ENCODE data around the gene SRSF12. TPM values are rescaled to one million over a fixed set of nuclear protein-coding genes. Genes with fewer than 3 reads are reported as not detected.

The SRSF12 gene
- total RNA-seq, 1 donor from 2014 or later = 12.1 TPM

DNA sequence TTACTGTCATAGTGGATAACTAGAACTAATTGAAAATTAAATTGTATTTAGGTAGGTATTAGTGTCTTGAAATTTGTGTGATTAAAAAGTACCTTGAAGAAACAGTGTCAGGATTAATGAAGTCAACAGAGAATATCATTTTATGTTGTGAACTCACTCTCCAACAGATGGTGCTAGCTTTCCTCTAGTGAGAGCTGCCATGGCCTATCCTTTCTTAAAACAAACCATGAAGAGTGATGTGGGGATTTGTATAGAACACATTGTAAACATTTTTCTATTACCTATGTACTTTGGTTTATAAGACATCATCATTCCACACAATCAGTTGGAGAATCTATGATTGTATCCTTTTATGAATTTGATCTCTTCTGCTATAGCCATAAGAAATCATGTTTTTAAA, 4.8 kb upstream of the SRSF12 start:
- Mint-ChIP-seq H3K36me3 (ENCODE audit: unreplicated experiment) (no peaks in the 10 kb centered on the region), H3K4me3 (ENCODE audit: unreplicated experiment) (no peak overlapping the region), H3K27me3 (ENCODE audit: unreplicated experiment) (peaks cover 8% of the 10 kb centered on the region), H3K9me3 (ENCODE audit: unreplicated experiment) (no peaks in the 10 kb centered on the region), H3K27ac (ENCODE audit: unreplicated experiment) (no peak overlapping the region), H3K4me1 (ENCODE audit: low read depth, unreplicated experiment) (no peaks in the 10 kb centered on the region)
- TF ChIP-seq, protein P1, sequence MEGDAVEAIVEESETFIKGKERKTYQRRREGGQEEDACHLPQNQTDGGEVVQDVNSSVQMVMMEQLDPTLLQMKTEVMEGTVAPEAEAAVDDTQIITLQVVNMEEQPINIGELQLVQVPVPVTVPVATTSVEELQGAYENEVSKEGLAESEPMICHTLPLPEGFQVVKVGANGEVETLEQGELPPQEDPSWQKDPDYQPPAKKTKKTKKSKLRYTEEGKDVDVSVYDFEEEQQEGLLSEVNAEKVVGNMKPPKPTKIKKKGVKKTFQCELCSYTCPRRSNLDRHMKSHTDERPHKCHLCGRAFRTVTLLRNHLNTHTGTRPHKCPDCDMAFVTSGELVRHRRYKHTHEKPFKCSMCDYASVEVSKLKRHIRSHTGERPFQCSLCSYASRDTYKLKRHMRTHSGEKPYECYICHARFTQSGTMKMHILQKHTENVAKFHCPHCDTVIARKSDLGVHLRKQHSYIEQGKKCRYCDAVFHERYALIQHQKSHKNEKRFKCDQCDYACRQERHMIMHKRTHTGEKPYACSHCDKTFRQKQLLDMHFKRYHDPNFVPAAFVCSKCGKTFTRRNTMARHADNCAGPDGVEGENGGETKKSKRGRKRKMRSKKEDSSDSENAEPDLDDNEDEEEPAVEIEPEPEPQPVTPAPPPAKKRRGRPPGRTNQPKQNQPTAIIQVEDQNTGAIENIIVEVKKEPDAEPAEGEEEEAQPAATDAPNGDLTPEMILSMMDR (IDR thresholded peaks at IDR 0.05; ENCODE audit: partially characterized antibody, unreplicated experiment) = no peak
- DNase-seq = no peak

DNA sequence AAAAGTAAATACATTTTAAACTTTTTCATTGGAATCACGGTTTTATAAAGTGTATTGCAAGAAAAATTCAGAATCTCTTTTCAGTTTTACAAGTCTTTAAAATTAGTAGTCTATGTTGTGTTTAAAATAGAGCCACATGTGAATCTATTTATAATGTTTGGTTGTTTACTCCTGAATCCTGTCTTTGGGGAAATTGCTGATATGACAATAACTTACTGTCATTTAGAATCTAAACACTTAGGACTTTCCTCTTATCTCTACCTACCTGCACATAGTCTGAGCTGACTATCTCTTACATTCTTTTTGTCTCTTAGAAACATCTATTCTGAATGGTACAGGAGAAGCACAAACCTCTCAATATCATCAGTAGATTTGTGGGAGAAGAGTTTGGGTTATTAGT, 4.1 kb upstream of the SRSF12 start:
- Mint-ChIP-seq H3K4me3 (ENCODE audit: unreplicated experiment) (no peak overlapping the region), H3K36me3 (ENCODE audit: unreplicated experiment) (no peaks in the 10 kb centered on the region), H3K27ac (ENCODE audit: unreplicated experiment) (no peak overlapping the region), H3K9me3 (ENCODE audit: unreplicated experiment) (peaks cover 2% of the 10 kb centered on the region), H3K4me1 (ENCODE audit: low read depth, unreplicated experiment) (peaks cover 3% of the 10 kb centered on the region), H3K27me3 (ENCODE audit: unreplicated experiment) (peaks cover 9% of the 10 kb centered on the region)
- TF ChIP-seq, protein P1 (IDR thresholded peaks at IDR 0.05; ENCODE audit: partially characterized antibody, unreplicated experiment) = no peak
- no peak for DNase-seq

DNA sequence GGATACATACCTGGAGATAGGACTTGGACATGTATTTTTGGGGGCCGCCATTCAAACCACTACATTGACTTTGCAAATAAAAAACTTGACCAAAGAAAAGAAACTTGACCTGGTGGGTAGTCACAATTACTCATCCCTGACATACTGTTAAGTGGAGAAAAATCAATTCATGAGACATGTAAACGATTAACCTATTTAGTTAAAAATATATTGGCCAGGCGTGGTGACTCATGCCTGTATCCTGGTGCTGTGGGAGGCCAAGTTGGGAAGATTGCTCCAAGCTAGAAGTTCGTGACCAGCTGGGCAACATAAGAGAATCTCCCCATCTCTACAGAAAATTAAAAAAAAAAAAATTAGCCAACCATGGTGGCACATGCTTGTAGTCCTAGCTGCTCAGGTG, 2.5 kb upstream of the SRSF12 start:
- Mint-ChIP-seq H3K27ac (ENCODE audit: unreplicated experiment) (no peak overlapping the region), H3K9me3 (ENCODE audit: unreplicated experiment) (peaks cover 2% of the 10 kb centered on the region), H3K27me3 (ENCODE audit: unreplicated experiment) (peaks cover 9% of the 10 kb centered on the region), H3K4me1 (ENCODE audit: low read depth, unreplicated experiment) (peaks cover 6% of the 10 kb centered on the region), H3K4me3 (ENCODE audit: unreplicated experiment) (no peak overlapping the region), H3K36me3 (ENCODE audit: unreplicated experiment) (no peaks in the 10 kb centered on the region)
- TF ChIP-seq, protein P1 (IDR thresholded peaks at IDR 0.05; ENCODE audit: partially characterized antibody, unreplicated experiment) = no peak
- DNase-seq = no peak

DNA sequence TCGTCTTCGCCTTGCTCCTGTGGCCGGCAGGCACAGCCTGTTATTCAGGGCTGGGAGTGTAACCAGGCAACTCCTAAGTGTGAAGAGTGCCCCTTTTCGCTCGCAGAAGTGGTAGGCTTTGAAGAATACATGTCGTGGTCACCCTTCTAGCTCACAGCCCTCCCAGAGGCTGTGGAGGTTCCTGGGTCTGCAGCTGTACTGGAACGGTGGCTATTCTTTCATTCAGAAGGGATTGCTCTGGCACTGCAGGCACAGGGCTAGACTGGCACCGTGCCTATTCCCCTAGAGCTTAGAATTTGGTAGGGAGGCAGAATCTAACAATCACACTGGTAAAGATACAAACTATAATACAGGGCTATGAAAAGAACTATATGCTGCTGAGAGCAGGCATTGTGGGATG, 1.1 kb upstream of the SRSF12 start:
- H3K27ac Mint-ChIP-seq (ENCODE audit: unreplicated experiment) = no peak overlapping the region
- H3K27me3 Mint-ChIP-seq (ENCODE audit: unreplicated experiment) = peaks cover 9% of the 10 kb centered on the region
- peaks cover 6% of the 10 kb centered on the region for H3K4me1 Mint-ChIP-seq (ENCODE audit: low read depth, unreplicated experiment)
- TF ChIP-seq, protein P1 (IDR thresholded peaks at IDR 0.05; ENCODE audit: partially characterized antibody, unreplicated experiment) = no peak
- no peak for DNase-seq
- H3K4me3 Mint-ChIP-seq (ENCODE audit: unreplicated experiment) = peak overlapping the region; percentile 79
- peaks cover 2% of the 10 kb centered on the region for H3K9me3 Mint-ChIP-seq (ENCODE audit: unreplicated experiment)
- no peaks in the 10 kb centered on the region for H3K36me3 Mint-ChIP-seq (ENCODE audit: unreplicated experiment)

DNA sequence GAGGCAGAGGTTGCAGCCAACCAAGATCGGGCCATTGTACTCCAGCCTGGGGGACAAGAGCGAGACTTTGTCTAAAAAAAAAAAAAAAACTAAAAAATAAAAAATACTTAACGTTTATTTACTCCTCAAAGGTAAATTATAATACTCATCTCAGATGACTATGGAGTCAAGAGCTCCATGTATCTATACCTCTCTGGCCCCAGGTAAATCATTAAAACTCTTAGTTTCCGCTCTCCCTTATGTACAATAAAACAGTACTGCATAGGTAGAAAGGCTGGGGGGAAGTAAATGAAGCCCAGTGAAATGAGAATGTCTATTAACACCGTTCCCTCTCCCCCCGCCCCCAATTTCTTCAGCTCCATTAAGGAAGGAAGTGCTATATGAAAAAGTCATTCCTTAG, 1.2 kb downstream of the SRSF12 start:
- Mint-ChIP-seq H3K27ac (ENCODE audit: unreplicated experiment) (no peak overlapping the region), H3K9me3 (ENCODE audit: unreplicated experiment) (peaks cover 2% of the 10 kb centered on the region), H3K4me3 (ENCODE audit: unreplicated experiment) (peak overlapping the region; percentile 92), H3K4me1 (ENCODE audit: low read depth, unreplicated experiment) (peaks cover 6% of the 10 kb centered on the region), H3K27me3 (ENCODE audit: unreplicated experiment) (peaks cover 9% of the 10 kb centered on the region), H3K36me3 (ENCODE audit: unreplicated experiment) (no peaks in the 10 kb centered on the region)
- TF ChIP-seq, protein P1 (IDR thresholded peaks at IDR 0.05; ENCODE audit: partially characterized antibody, unreplicated experiment) = no peak
- DNase-seq = no peak

Data from glutamatergic neuron (in vitro differentiated cells).